ENCODE data around the gene ART5.
"Not testable (repeated sequence)": the region's sequence is repeated elsewhere in the genome, so short reads cannot be mapped to it uniquely, and the experiment has no call there.

Gene ART5

GRCh38 chr11:3616721-3617460 lies 24.9 kb downstream of the ART5 start:
- no peaks in the 10 kb centered on the region for H3K36me3 Mint-ChIP-seq (ENCODE audit: low read depth)
- peaks cover 12% of the 10 kb centered on the region for H3K4me1 Mint-ChIP-seq (ENCODE audit: low read depth)
- H3K27ac Mint-ChIP-seq = no peak overlapping the region
- no peaks in the 10 kb centered on the region for H3K27me3 Mint-ChIP-seq (ENCODE audit: low read depth)
- no peak overlapping the region for H3K4me3 Mint-ChIP-seq
- H3K9me3 Mint-ChIP-seq = peaks cover 5% of the 10 kb centered on the region

DNA sequence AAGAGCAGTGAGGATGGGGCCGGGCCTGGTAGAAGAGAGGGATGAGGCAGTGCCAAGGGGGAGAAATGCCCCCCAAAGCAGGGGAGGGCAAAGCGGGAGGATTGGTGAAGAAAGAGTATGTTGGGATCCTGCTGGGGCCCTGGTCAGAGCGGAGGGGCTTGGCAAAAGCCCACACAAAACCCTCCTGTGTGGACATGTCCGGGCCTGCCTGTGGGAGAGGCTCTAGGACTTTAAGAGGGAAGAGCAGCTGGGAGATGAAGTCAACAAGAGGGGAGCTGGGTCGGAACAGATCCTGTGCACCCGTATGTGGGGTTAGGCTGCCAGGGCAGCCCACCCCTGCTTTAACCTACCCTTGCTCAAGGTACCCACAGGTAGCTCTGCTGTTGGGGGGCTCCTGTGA lies 25.8 kb downstream of the ART5 start:
- no peak overlapping the region for H3K4me3 Mint-ChIP-seq
- no peak overlapping the region for H3K27ac Mint-ChIP-seq
- H3K4me1 Mint-ChIP-seq (ENCODE audit: low read depth) = peaks cover 12% of the 10 kb centered on the region
- no peaks in the 10 kb centered on the region for H3K27me3 Mint-ChIP-seq (ENCODE audit: low read depth)
- H3K36me3 Mint-ChIP-seq (ENCODE audit: low read depth) = no peaks in the 10 kb centered on the region
- H3K9me3 Mint-ChIP-seq = peaks cover 7% of the 10 kb centered on the region

DNA sequence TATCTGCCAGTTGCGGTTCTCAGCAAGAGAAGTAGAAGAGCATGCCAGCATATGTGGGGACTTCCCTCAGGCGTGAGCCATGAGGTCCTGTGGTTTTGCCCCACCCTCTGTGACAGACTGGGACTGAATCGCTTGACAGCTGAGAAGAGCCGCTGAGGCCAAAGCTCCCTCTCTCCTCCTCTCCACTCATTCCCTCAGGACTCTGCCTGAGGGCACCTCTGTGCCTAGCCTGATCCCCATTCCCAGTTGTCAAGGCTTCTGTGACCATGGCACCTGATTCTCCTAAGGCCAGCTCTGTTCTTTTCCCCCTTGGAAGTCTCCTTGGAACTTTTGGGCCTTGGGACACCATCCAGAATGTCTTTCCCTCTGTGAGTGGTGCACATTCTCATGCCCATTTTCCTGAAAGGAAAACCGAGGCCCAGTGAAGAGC lies 27.0 kb downstream of the ART5 start:
- peaks cover 12% of the 10 kb centered on the region for H3K4me1 Mint-ChIP-seq (ENCODE audit: low read depth)
- peaks cover 7% of the 10 kb centered on the region for H3K9me3 Mint-ChIP-seq
- no peaks in the 10 kb centered on the region for H3K36me3 Mint-ChIP-seq (ENCODE audit: low read depth)
- peak overlapping the region; percentile 2 for H3K4me3 Mint-ChIP-seq
- H3K27ac Mint-ChIP-seq = peak overlapping the region; percentile 72
- H3K27me3 Mint-ChIP-seq (ENCODE audit: low read depth) = no peaks in the 10 kb centered on the region

GRCh38 chr11:3613998-3614741 lies 27.6 kb downstream of the ART5 start:
- Mint-ChIP-seq H3K9me3 (peaks cover 7% of the 10 kb centered on the region), H3K4me1 (ENCODE audit: low read depth) (peaks cover 12% of the 10 kb centered on the region), H3K4me3 (peak overlapping the region; percentile 2), H3K27ac (peak overlapping the region; percentile 72), H3K36me3 (ENCODE audit: low read depth) (no peaks in the 10 kb centered on the region), H3K27me3 (ENCODE audit: low read depth) (no peaks in the 10 kb centered on the region)

DNA sequence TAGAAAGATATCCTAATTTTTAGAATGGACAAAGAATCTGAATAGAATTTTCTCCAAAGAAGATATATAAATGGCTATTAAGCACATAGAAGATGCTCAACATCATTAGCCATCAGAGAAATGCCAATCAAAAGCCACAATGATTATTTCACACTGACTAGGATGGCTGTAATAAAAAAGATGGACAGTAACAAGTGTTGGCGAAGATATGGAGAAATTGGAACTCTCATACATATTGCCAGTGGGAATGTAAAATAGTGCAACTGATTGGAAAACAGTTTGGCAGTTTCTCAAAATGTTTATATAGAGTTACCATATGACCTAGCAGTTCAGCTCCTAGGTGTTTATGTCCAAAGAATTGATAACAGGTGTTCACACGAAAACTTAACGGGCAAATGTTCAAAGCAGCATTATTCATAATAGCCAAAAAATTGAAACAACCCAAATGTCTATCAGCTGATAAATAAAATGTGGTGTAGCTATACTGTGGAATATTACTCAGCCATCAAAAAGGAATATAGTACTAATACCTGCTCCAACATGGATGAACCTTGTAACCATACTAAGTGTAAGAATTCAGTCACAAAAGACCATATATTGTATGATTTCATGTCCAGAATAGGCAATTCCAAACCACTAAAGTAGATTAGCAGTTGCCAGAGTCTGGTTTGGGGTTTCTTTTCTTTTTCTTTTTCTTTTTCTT lies 29.7 kb downstream of the ART5 start:
- Mint-ChIP-seq H3K36me3 (ENCODE audit: low read depth) (no peaks in the 10 kb centered on the region), H3K4me3 (no peak overlapping the region), H3K27me3 (ENCODE audit: low read depth) (no peaks in the 10 kb centered on the region), H3K4me1 (ENCODE audit: low read depth) (peaks cover 12% of the 10 kb centered on the region), H3K9me3 (peaks cover 7% of the 10 kb centered on the region), H3K27ac (no peak overlapping the region)

DNA sequence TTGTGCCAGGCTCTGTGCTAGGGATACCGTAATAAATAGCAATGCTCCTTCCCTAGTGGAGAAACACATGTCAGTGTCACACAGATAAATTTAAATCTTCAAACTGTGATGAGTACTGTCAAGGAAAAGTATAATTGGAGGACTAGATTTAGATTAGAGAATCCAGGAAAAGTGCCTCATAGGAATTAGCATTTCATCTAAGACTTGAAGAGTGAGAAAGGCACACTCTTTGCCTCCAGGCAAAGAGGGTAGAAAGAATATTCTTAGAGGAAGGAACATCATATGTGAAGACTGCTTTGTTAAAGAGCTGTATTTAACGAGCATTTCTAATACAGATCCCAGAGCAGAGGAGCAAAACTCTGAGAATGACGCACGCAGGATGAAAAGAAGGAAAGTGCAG lies 30.9 kb downstream of the ART5 start:
- no peaks in the 10 kb centered on the region for H3K36me3 Mint-ChIP-seq (ENCODE audit: low read depth)

GRCh38 chr11:3609416-3610265 lies 32.2 kb downstream of the ART5 start:
- H3K4me1 Mint-ChIP-seq (ENCODE audit: low read depth) = peaks cover 8% of the 10 kb centered on the region
- peak overlapping the region; percentile 15 for H3K27ac Mint-ChIP-seq
- no peaks in the 10 kb centered on the region for H3K36me3 Mint-ChIP-seq (ENCODE audit: low read depth)
- peaks cover 4% of the 10 kb centered on the region for H3K27me3 Mint-ChIP-seq (ENCODE audit: low read depth)
- no peak overlapping the region for H3K4me3 Mint-ChIP-seq
- H3K9me3 Mint-ChIP-seq = peaks cover 7% of the 10 kb centered on the region

More for the DNA sequence above, 30.9 kb downstream of the ART5 start:
- Mint-ChIP-seq H3K4me3 (no peak overlapping the region), H3K4me1 (ENCODE audit: low read depth) (peaks cover 12% of the 10 kb centered on the region), H3K27ac (no peak overlapping the region), H3K27me3 (ENCODE audit: low read depth) (no peaks in the 10 kb centered on the region), H3K9me3 (peaks cover 7% of the 10 kb centered on the region)

DNA sequence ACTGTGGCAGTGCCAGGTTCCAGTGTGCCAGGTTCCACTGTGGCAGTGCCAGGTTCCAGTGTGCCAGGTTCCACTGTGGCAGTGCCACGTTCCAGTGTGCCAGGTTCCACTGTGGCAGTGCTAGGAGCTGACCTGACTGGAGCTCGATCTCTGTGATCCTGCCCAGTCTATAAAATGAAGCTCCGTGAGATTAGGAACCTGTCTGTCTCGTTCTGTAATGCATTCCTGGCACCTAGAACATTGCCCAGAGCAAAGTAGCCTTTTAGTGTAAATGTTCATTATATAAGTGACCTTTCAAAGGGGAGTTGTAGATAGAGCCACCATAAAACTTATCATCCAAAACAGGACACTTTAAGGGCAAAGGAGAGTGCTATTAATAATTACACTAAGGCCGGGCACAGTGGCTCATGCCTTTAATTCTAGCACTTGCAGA lies 36.0 kb downstream of the ART5 start:
- Mint-ChIP-seq H3K36me3 (ENCODE audit: low read depth) (no peaks in the 10 kb centered on the region), H3K27me3 (ENCODE audit: low read depth) (peaks cover 9% of the 10 kb centered on the region), H3K27ac (no peak overlapping the region), H3K4me1 (ENCODE audit: low read depth) (no peaks in the 10 kb centered on the region), H3K4me3 (no peak overlapping the region), H3K9me3 (no peaks in the 10 kb centered on the region)

DNA sequence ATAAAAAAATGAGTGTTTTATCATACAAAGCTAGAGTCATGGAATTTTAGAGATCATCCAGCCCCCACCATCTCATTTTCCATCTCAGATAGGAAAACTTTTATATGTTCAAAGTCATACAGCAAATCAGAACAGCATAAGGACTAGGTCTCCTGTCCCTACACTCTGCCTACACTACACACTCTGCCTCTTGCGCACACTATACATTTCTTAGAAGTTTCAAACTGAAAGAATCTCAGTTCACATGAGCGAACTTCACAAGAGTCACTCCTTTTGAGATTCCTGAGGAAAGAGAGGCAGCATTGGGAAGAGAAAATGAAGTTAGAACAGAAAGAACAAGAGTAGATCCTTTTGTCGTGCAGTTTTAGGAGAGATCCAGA lies 36.5 kb downstream of the ART5 start:
- Mint-ChIP-seq H3K9me3 (no peaks in the 10 kb centered on the region), H3K27ac (no peak overlapping the region), H3K4me1 (ENCODE audit: low read depth) (no peaks in the 10 kb centered on the region), H3K27me3 (ENCODE audit: low read depth) (peaks cover 9% of the 10 kb centered on the region), H3K36me3 (ENCODE audit: low read depth) (no peaks in the 10 kb centered on the region), H3K4me3 (no peak overlapping the region)

DNA sequence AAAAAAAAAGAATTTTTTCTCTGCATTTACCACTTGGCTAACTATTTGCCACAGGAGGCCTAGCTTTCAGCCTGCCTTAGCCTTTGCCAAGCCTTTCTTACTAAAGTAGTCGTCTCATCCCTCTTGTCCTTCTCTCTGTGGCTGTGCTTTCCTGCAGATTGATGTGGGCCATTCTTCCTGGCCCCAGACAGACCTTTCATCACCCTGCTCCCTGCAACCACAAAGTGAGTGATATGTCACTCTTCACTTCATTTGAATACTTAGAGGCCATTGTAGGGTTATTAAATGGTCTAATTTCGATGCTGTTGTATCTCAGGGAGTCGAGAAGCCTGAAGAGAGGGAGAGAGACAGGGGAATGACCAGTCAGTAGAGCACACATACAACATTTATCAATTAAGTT lies 37.6 kb downstream of the ART5 start:
- no peaks in the 10 kb centered on the region for H3K36me3 Mint-ChIP-seq (ENCODE audit: low read depth)
- no peak overlapping the region for H3K4me3 Mint-ChIP-seq
- peaks cover 9% of the 10 kb centered on the region for H3K27me3 Mint-ChIP-seq (ENCODE audit: low read depth)
- H3K9me3 Mint-ChIP-seq = no peaks in the 10 kb centered on the region
- no peak overlapping the region for H3K27ac Mint-ChIP-seq
- H3K4me1 Mint-ChIP-seq (ENCODE audit: low read depth) = no peaks in the 10 kb centered on the region

DNA sequence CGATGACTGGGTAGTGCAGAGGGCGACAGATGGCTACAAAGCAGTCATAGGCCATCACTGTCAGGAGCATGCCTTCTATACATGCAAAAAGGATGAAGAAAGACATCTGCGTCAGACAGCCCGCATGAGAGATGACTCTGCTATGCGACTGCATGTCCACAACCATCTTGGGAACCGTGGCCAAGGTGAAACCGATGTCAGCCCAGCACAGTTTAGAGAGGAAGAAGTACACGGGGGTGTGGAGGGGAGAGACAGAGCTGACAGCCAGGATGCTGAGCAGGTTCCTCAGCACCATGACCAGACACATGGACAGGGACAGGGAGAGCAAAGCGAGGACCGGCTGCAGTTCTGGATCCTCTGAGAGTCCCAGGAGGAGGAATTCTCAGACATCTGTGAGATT lies 41.6 kb downstream of the ART5 start:
- not testable (repeated sequence) for H3K9me3 Mint-ChIP-seq; H3K27ac Mint-ChIP-seq; H3K27me3 Mint-ChIP-seq (ENCODE audit: low read depth); H3K36me3 Mint-ChIP-seq (ENCODE audit: low read depth); H3K4me3 Mint-ChIP-seq; H3K4me1 Mint-ChIP-seq (ENCODE audit: low read depth)

DNA sequence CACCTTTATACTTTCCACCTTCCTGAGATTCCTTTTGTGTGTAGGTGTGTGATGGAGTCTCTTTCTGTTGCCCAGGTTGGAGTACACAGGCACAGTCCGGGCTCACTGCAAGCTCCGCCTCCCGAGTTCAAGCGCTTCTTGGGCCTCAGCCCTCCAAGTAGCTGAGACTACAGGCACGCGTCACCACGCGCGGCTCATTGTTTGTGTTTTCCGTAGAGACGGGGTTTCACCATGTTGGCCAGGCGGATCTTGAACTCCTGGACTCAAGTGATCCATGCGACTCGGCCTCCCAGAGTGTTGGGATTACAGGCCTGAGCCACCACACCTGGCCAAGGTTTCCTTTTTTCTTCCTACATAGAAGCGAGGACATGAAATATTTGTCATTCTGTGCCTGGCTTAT lies 44.0 kb downstream of the ART5 start:
- not testable (repeated sequence) for H3K4me3 Mint-ChIP-seq; H3K27ac Mint-ChIP-seq; H3K27me3 Mint-ChIP-seq (ENCODE audit: low read depth); H3K36me3 Mint-ChIP-seq (ENCODE audit: low read depth); H3K4me1 Mint-ChIP-seq (ENCODE audit: low read depth); H3K9me3 Mint-ChIP-seq

DNA sequence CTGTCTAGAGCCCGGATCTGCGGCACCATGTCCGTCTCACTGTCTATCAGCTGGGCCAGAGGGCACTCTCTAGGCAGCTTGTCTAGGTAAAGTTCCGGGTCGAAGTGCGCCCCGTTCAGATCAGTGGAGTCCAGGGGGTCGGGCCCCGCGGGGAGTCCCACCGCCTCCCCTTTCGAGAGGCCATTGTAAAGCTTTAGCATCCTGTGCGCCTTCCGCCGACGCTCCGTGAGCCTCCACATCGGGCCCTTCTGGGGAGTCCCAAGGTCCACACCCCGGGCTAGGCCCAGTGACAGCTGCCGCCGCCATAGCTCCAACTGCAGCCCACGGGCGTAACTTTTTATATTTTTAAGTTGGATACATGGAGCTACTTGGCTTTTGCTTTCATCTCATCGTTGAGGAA lies 50.5 kb downstream of the ART5 start:
- H3K4me1 Mint-ChIP-seq (ENCODE audit: low read depth); H3K9me3 Mint-ChIP-seq; H3K4me3 Mint-ChIP-seq; H3K36me3 Mint-ChIP-seq (ENCODE audit: low read depth); H3K27ac Mint-ChIP-seq: not testable (repeated sequence)
- peaks cover 23% of the 10 kb centered on the region for H3K27me3 Mint-ChIP-seq (ENCODE audit: low read depth)

- not testable (repeated sequence) for H3K36me3 Mint-ChIP-seq (ENCODE audit: low read depth); H3K27ac Mint-ChIP-seq; H3K4me1 Mint-ChIP-seq (ENCODE audit: low read depth); H3K4me3 Mint-ChIP-seq; H3K9me3 Mint-ChIP-seq
- peaks cover 25% of the 10 kb centered on the region for H3K27me3 Mint-ChIP-seq (ENCODE audit: low read depth)
These were observed 51.6 kb downstream of the ART5 start for GRCh38 chr11:3590193-3590592.

All from T-helper 1 cell treated with Interleukin-12 subunit alpha and Interleukin-12 subunit beta and Interleukin-4 antibody, amounts not matched to agents 30 μg/mL and 1 μg/mL, for 36 hours (primary cell).